Suprapubic skin (tissue), 4 donors: ENCODE results near the gene TLNRD1. TPM values are rescaled to one million over a fixed set of nuclear protein-coding genes. Genes with fewer than 3 reads are reported as not detected.

Experiments
- DNase-seq, 2 donors: peaks; one replicate each; pipeline ENCODE4 v3.0.0-alpha.2; 2019; ENCODE audit warnings: low spot score in 2 of 2
- H3K27ac ChIP-seq: fragments of 200-600 bp; sonication (generic); one replicate; pipeline ENCODE4 v1.5.1; 2019
- H3K27me3 ChIP-seq: fragments of 200-600 bp; sonication (generic); one replicate; pipeline ENCODE4 v1.5.1; 2019
- H3K36me3 ChIP-seq: fragments of 200-600 bp; sonication (generic); one replicate; pipeline ENCODE4 v1.5.1; 2019
- H3K4me1 ChIP-seq: fragments of 200-600 bp; sonication (generic); one replicate; pipeline ENCODE4 v1.5.1; 2019
- H3K4me3 ChIP-seq: fragments of 200-600 bp; sonication (generic); one replicate; pipeline ENCODE4 v1.5.1; 2019; ENCODE audit warnings: mild to moderate bottlenecking
- H3K9me3 ChIP-seq: fragments of 200-600 bp; sonication (generic); one replicate; pipeline ENCODE4 v1.5.1; 2019
- CTCF ChIP-seq, 2 donors: fragments of 200-600 bp in 1 of 2; fragments of 450-650 bp in 1 of 2; sonication (generic) in 1 of 2; IDR thresholded peaks; one replicate each; pipeline ENCODE4 v1.5.1; 2016 to 2019; ENCODE audit warnings: antibody characterized with exemption in 2 of 2, mild to moderate bottlenecking in 1 of 2, moderate library complexity in 1 of 2
- EP300 ChIP-seq: sonication (generic); formaldehyde crosslinking; IDR thresholded peaks from one replicate; pipeline ENCODE4 v1.6.1; 2017; ENCODE audit warnings: antibody characterized with exemption
- POLR2A ChIP-seq, 2 donors: fragments of 450-650 bp; IDR thresholded peaks; one replicate each; pipeline ENCODE4 v1.6.1; 2017; ENCODE audit warnings: antibody characterized with exemption in 2 of 2, mild to moderate bottlenecking in 2 of 2, moderate library complexity in 2 of 2
- POLR2AphosphoS5 ChIP-seq, 3 donors: sonication (generic); formaldehyde crosslinking; IDR thresholded peaks; one replicate each; pipeline ENCODE4 v1.6.1; 2017; ENCODE audit warnings: antibody characterized with exemption in 3 of 3
- WGBS: methylation state at CpG from one replicate; pipeline ENCODE4 v1.1.5; 2018; 5-methylcytosine and 5-hydroxymethylcytosine counted together
- total RNA-seq, 4 donors: library from RNA; depleted of rRNA; stranded (reverse); fragments of >200 nt; gene quantifications; one replicate each; pipeline ENCODE4 v1.1.0, GENCODE V29; 2016

The TLNRD1 gene
- total RNA-seq, 4 donors from 2014 or later = 9.4 to 16.6 (median 11.5) TPM

GRCh38 chr15:80998251-80998650, 2.5 kb upstream of the TLNRD1 start:
- Histone ChIP-seq H3K27me3 (no peaks in the 10 kb centered on the region), H3K36me3 (peaks cover 8% of the 10 kb centered on the region), H3K9me3 (no peaks in the 10 kb centered on the region), H3K4me1 (peaks cover 27% of the 10 kb centered on the region), H3K27ac (no peak overlapping the region), H3K4me3 (no peak overlapping the region)
- DNase-seq = no peak
- TF ChIP-seq POLR2AphosphoS5 (IDR thresholded peaks at IDR 0.05) = no peak
- TF ChIP-seq POLR2A (IDR thresholded peaks at IDR 0.05) = no peak
- TF ChIP-seq EP300 = no peak
- no peak for TF ChIP-seq CTCF (IDR thresholded peaks at IDR 0.05)
- 88% methylated on average over 1 of the region's 1 CpG for WGBS

- H3K9me3 ChIP-seq = no peaks in the 10 kb centered on the region
- peak overlapping the region; percentile 70 for H3K4me3 ChIP-seq
- TF ChIP-seq POLR2A (IDR thresholded peaks at IDR 0.05) (no peak), POLR2AphosphoS5 (IDR thresholded peaks at IDR 0.05) (no peak), EP300 (no peak), CTCF (IDR thresholded peaks at IDR 0.05) (no peak)
- 51% methylated on average over 13 of the region's 13 CpGs for WGBS
- peaks cover 10% of the 10 kb centered on the region for H3K36me3 ChIP-seq
- DNase-seq = no peak
- peak overlapping the region; percentile 97 for H3K27ac ChIP-seq
- peaks cover 36% of the 10 kb centered on the region for H3K4me1 ChIP-seq
- H3K27me3 ChIP-seq = no peaks in the 10 kb centered on the region
These were observed 1.1 kb upstream of the TLNRD1 start for GRCh38 chr15:80999623-81000036.

GRCh38 chr15:81000144-81000623, 539 bp upstream of the TLNRD1 start:
- 10% methylated on average over 14 of the region's 21 CpGs for WGBS
- TF ChIP-seq POLR2AphosphoS5 (IDR thresholded peaks at IDR 0.05) = no peak
- no peaks in the 10 kb centered on the region for H3K9me3 ChIP-seq
- peaks cover 10% of the 10 kb centered on the region for H3K36me3 ChIP-seq
- peaks cover 41% of the 10 kb centered on the region for H3K4me1 ChIP-seq
- H3K4me3 ChIP-seq = peak overlapping the region; percentile 70
- no peaks in the 10 kb centered on the region for H3K27me3 ChIP-seq
- DNase-seq = no peak
- H3K27ac ChIP-seq = peak overlapping the region; percentile 97

- Histone ChIP-seq H3K36me3 (peaks cover 10% of the 10 kb centered on the region), H3K27me3 (no peaks in the 10 kb centered on the region), H3K4me3 (peak overlapping the region; percentile 70), H3K27ac (peak overlapping the region; percentile 97), H3K4me1 (peaks cover 53% of the 10 kb centered on the region), H3K9me3 (no peaks in the 10 kb centered on the region)
- DNase-seq = peak; percentile 85 to 88
- WGBS = 0% methylated on average over 8 of the region's 110 CpGs
- TF ChIP-seq POLR2A (IDR thresholded peaks at IDR 0.05) (peak in 1 of 2 donors; percentile 45), CTCF (IDR thresholded peaks at IDR 0.05) (no peak), EP300 (no peak)
These were observed 657 bp downstream of the TLNRD1 start for GRCh38 chr15:81001152-81002008.

DNA sequence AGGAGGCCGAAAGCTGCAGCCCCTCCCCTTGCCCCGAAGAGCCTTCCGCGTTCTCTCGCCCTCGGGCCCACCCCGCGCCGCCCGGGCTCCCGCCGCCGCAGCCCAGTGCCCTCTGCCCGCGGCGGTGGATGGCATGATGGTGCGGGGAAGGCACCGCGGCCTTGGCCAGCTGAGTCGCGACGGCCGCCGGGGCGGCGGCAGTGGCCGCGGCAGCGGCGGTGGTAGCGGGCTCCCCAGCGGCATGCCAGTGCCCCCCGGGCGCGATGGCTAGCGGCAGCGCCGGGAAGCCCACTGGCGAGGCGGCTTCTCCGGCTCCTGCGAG, 1.2 kb downstream of the TLNRD1 start:
- no peak for TF ChIP-seq POLR2AphosphoS5 (IDR thresholded peaks at IDR 0.05)
- 0% methylated on average over 5 of the region's 42 CpGs for WGBS
- peak overlapping the region; percentile 70 for H3K4me3 ChIP-seq
- H3K27ac ChIP-seq = peak overlapping the region; percentile 97
- H3K27me3 ChIP-seq = no peaks in the 10 kb centered on the region
- H3K36me3 ChIP-seq = peaks cover 10% of the 10 kb centered on the region
- peaks cover 54% of the 10 kb centered on the region for H3K4me1 ChIP-seq
- no peak for DNase-seq
- no peaks in the 10 kb centered on the region for H3K9me3 ChIP-seq

GRCh38 chr15:81002331-81003096, 1.8 kb downstream of the TLNRD1 start:
- peak overlapping the region; percentile 70 for H3K4me3 ChIP-seq
- TF ChIP-seq POLR2A (IDR thresholded peaks at IDR 0.05) (no peak), EP300 (no peak), CTCF (IDR thresholded peaks at IDR 0.05) (no peak), POLR2AphosphoS5 (IDR thresholded peaks at IDR 0.05) (no peak)
- peaks cover 54% of the 10 kb centered on the region for H3K4me1 ChIP-seq
- no peaks in the 10 kb centered on the region for H3K27me3 ChIP-seq
- 56% methylated on average over 28 of the region's 89 CpGs for WGBS
- DNase-seq = peak in 1 of 2 donors; percentile 67
- peaks cover 10% of the 10 kb centered on the region for H3K36me3 ChIP-seq
- no peaks in the 10 kb centered on the region for H3K9me3 ChIP-seq
- peak overlapping the region; percentile 97 for H3K27ac ChIP-seq
